Gastrocnemius medialis (tissue), 4 donors: ENCODE results near the gene LHX6.

Experiments used
- POLR2A ChIP-seq, 2 donors: fragments of 450-650 bp; IDR thresholded peaks; one replicate each; pipeline ENCODE4 v1.6.1; 2017; ENCODE audit warnings: antibody characterized with exemption in 2 of 2, mild to moderate bottlenecking in 2 of 2, moderate library complexity in 2 of 2
- TF ChIP-seq, protein P1 (sequence below), 5 experiments: fragments of 450-650 bp in 3 of 5; fragments of 200-600 bp in 2 of 5; sonication (generic) in 2 of 5; IDR thresholded peaks in 4 of 5; conservative IDR thresholded peaks in 1 of 5; 1 replicate in 4 of 5; 2 replicates in 1 of 5; pipeline ENCODE4 v1.5.1; 2016 to 2019; ENCODE audit warnings: antibody characterized with exemption in 5 of 5, mild to moderate bottlenecking in 3 of 5, moderate library complexity in 3 of 5

DNA sequence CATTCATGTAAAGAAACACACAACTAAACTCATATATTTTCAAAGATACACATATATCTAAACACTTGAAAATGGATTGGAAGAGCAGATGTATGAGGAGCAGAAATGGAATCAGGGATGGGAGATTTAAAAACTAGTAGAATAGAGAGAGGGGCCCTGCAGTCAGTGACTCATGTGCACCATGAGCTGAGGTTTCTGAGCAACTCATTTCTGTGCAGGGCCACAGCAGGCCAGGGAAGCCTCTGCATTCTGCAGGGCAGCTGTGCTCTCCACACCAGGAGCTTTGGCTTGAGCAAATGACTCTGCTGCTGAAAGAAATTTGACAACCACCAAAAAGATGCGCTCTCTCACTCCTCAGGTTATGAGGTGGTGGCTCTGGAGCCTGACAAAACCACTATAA, 27.1 kb downstream of the LHX6 start:
- TF ChIP-seq, protein P1, sequence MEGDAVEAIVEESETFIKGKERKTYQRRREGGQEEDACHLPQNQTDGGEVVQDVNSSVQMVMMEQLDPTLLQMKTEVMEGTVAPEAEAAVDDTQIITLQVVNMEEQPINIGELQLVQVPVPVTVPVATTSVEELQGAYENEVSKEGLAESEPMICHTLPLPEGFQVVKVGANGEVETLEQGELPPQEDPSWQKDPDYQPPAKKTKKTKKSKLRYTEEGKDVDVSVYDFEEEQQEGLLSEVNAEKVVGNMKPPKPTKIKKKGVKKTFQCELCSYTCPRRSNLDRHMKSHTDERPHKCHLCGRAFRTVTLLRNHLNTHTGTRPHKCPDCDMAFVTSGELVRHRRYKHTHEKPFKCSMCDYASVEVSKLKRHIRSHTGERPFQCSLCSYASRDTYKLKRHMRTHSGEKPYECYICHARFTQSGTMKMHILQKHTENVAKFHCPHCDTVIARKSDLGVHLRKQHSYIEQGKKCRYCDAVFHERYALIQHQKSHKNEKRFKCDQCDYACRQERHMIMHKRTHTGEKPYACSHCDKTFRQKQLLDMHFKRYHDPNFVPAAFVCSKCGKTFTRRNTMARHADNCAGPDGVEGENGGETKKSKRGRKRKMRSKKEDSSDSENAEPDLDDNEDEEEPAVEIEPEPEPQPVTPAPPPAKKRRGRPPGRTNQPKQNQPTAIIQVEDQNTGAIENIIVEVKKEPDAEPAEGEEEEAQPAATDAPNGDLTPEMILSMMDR (IDR thresholded peaks at IDR 0.05 in 4 of 5, conservative IDR thresholded peaks at IDR 0.05 in 1 of 5) = no peak
- TF ChIP-seq POLR2A (IDR thresholded peaks at IDR 0.05) = no peak
